OCI-LY1 (cell line): ENCODE measurements around the gene CLOCK.

ENCODE experiments used
- CTCF ChIP-seq: fragments of 200-600 bp; sonication (generic), shearing (Covaris generic); IDR thresholded peaks from 2 replicates; pipeline ENCODE4 v1.5.1; 2017; ENCODE audit warnings: mild to moderate bottlenecking, antibody characterized with exemption, low read length, moderate library complexity, mixed read lengths
- EZH2 ChIP-seq: fragments of 200-600 bp; sonication (generic), shearing (Covaris generic); IDR thresholded peaks from 2 replicates; pipeline ENCODE4 v1.8.0; 2017; ENCODE audit warnings: borderline replicate concordance, mixed run types, mild to moderate bottlenecking, antibody characterized with exemption, low read length, moderate library complexity, mixed read lengths

- no peak for TF ChIP-seq CTCF
- no peak for TF ChIP-seq EZH2
Observed at GRCh38 chr4:55447831-55448230, 98.9 kb downstream of the CLOCK start.
